HCT116 (cell line): ENCODE results near the gene THRB. TPM values are rescaled to one million over a fixed set of nuclear protein-coding genes. Genes with fewer than 3 reads are reported as not detected.

Experiments
- ATAC-seq: fragments of 200-7000 bp; cut with Tn5 transposase; 2 replicates; pipeline ENCODE4 v1.9.1; 2020; ENCODE audit warnings: mild to moderate bottlenecking, moderate library complexity
- BruUV-seq: library from RNA; stranded (reverse); fragments of 400-500 nt; replicated peaks from 2 replicates; lab custom pipeline; 2021; lab: Mats Ljungman, UMichigan
- CTCF ChIA-PET: fragments of 300-600 bp; sonication (Branson Sonifier 250); formaldehyde crosslinking; loops from one replicate; lab custom pipeline; 2021; ENCODE audit warnings: antibody characterized with exemption; lab: Charles Lee
- POLR2A ChIA-PET: fragments of 300-600, 350-600 bp; sonication (Branson Sonifier 250); formaldehyde crosslinking; loops from one replicate; lab custom pipeline; 2021; ENCODE audit warnings: antibody characterized with exemption; lab: Charles Lee
- RAD21 ChIA-PET, 2 experiments: fragments of 300-600 bp; sonication (Branson Sonifier 250); formaldehyde crosslinking; loops; one replicate each; lab custom pipeline; 2023; ENCODE audit warnings: low total read pairs in 2 of 2; ENCODE audit not compliant: uncharacterized antibody in 2 of 2, unreplicated experiment in 2 of 2, low non-redundant PET in 1 of 2; lab: Charles Lee
- DNase-seq: peaks from one replicate; pipeline ENCODE4 v3.0.0-alpha.2; 2010; ENCODE audit warnings: low read depth, low spot score
- H2AFZ ChIP-seq: fragments of 200-600 bp; shearing (Covaris generic), sonication (generic); 2 replicates; pipeline ENCODE4 v1.6.1; 2017; ENCODE audit warnings: low read depth, mixed run types, mixed read lengths, antibody characterized with exemption, low read length; ENCODE audit not compliant: poor library complexity, severe bottlenecking
- H3K27ac ChIP-seq: 2 replicates; pipeline ENCODE4 v1.5.1; 2012; ENCODE audit warnings: low read depth, low read length
- H3K27me3 ChIP-seq: fragments of 200-600 bp; sonication (generic); 2 replicates; pipeline ENCODE4 v1.6.1; 2016; ENCODE audit warnings: mixed run types, low read length, mixed read lengths; ENCODE audit not compliant: insufficient read depth
- H3K36me3 ChIP-seq, 2 experiments: fragments of 200-500 bp in 1 of 2; fragments of 200-600 bp in 1 of 2; sonication (Bioruptor generic) in 1 of 2; sonication (generic) in 1 of 2; 2 replicates each; pipeline versions ENCODE4 v1.5.1 to v1.6.1; 2014 to 2016; ENCODE audit warnings: low read length in 2 of 2, inconsistent platforms in 1 of 2, mixed read lengths in 1 of 2, mixed run types in 1 of 2; ENCODE audit not compliant: insufficient read depth in 2 of 2, control insufficient read depth in 1 of 2
- H3K4me1 ChIP-seq, 2 experiments: fragments of 200-600 bp in 1 of 2; sonication (generic) in 1 of 2; 2 replicates each; pipeline versions ENCODE4 v1.5.1 to v1.6.1; 2012 to 2017; ENCODE audit warnings: low read length in 2 of 2, inconsistent platforms in 1 of 2, mild to moderate bottlenecking in 1 of 2, mixed read lengths in 1 of 2, mixed run types in 1 of 2, moderate library complexity in 1 of 2; ENCODE audit not compliant: insufficient read depth in 2 of 2, control insufficient read depth in 1 of 2
- H3K4me2 ChIP-seq: fragments of 200-600 bp; sonication (generic); 2 replicates; pipeline ENCODE4 v1.6.1; 2017; ENCODE audit warnings: mixed run types, low read length, mixed read lengths
- H3K4me3 ChIP-seq, 2 experiments: fragments of 200-600 bp in 1 of 2; sonication (generic) in 1 of 2; replicated peaks in 1 of 2; 2 replicates each; pipeline ENCODE4 v1.5.1; 2011 to 2016; ENCODE audit warnings: low read length in 2 of 2, control low read depth in 1 of 2, low read depth in 1 of 2, mild to moderate bottlenecking in 1 of 2, mixed read lengths in 1 of 2, mixed run types in 1 of 2
- H3K79me2 ChIP-seq: fragments of 200-600 bp; sonication (generic); 2 replicates; pipeline ENCODE4 v1.6.1; 2017; ENCODE audit warnings: mild to moderate bottlenecking, mixed run types, low read length, moderate library complexity, mixed read lengths; ENCODE audit not compliant: insufficient read depth
- H3K9ac ChIP-seq: fragments of 200-600 bp; sonication (generic); 2 replicates; pipeline ENCODE4 v1.6.1; 2016; ENCODE audit warnings: low read length, mixed read lengths
- H3K9me2 ChIP-seq: fragments of 200-600 bp; sonication (generic), shearing (Covaris generic); 2 replicates; pipeline ENCODE4 v1.6.1; 2017; ENCODE audit warnings: mixed run types, mild to moderate bottlenecking, moderate library complexity; ENCODE audit not compliant: insufficient read depth
- H3K9me3 ChIP-seq, 2 experiments: fragments of 200-500 bp in 1 of 2; fragments of 200-600 bp in 1 of 2; sonication (Bioruptor generic) in 1 of 2; sonication (generic) in 1 of 2; 2 replicates each; pipeline ENCODE4 v1.6.1; 2014 to 2017; ENCODE audit warnings: low read length in 2 of 2, mixed read lengths in 2 of 2, inconsistent platforms in 1 of 2, low read depth in 1 of 2, mild to moderate bottlenecking in 1 of 2, mixed run types in 1 of 2, moderate library complexity in 1 of 2; ENCODE audit not compliant: control insufficient read depth in 1 of 2, insufficient read depth in 1 of 2
- H4K20me1 ChIP-seq: fragments of 200-600 bp; sonication (generic), shearing (Covaris generic); 2 replicates; pipeline ENCODE4 v1.6.1; 2017; ENCODE audit warnings: mixed run types, mild to moderate bottlenecking, moderate library complexity; ENCODE audit not compliant: insufficient read depth
- CBX3 ChIP-seq: IDR thresholded peaks from 2 replicates; pipeline ENCODE4 v1.6.1; 2012; ENCODE audit warnings: low read depth
- CEBPB ChIP-seq: IDR thresholded peaks from 2 replicates; pipeline ENCODE4 v1.6.1; 2012; ENCODE audit warnings: low read depth
- EGR1 ChIP-seq: IDR thresholded peaks from 2 replicates; pipeline ENCODE4 v1.6.1; 2012; ENCODE audit warnings: low read depth
- ELF1 ChIP-seq: IDR thresholded peaks from 2 replicates; pipeline ENCODE4 v1.6.1; 2012; ENCODE audit warnings: low read depth, borderline replicate concordance
- EZH2 ChIP-seq: fragments of 200-600 bp; sonication (generic); IDR thresholded peaks from 2 replicates; pipeline ENCODE4 v1.6.1; 2017; ENCODE audit warnings: antibody characterized with exemption, mixed run types
- EZH2phosphoT487 ChIP-seq: fragments of 200-600 bp; IDR thresholded peaks from 2 replicates; pipeline ENCODE4 v1.6.1; 2018; ENCODE audit warnings: antibody characterized with exemption, borderline replicate concordance
- FOSL1 ChIP-seq: IDR thresholded peaks from 2 replicates; pipeline ENCODE4 v1.6.1; 2012; ENCODE audit warnings: low read depth
- JUND ChIP-seq: IDR thresholded peaks from 2 replicates; pipeline ENCODE4 v1.6.1; 2012
- POLR2AphosphoS5 ChIP-seq: IDR thresholded peaks from 2 replicates; pipeline ENCODE4 v1.6.1; 2011; ENCODE audit warnings: mild to moderate bottlenecking, low read depth, low read length, moderate library complexity
- RAD21 ChIP-seq: IDR thresholded peaks from 2 replicates; pipeline ENCODE4 v1.6.1; 2012; ENCODE audit warnings: low read depth, mild to moderate bottlenecking
- SRF ChIP-seq: IDR thresholded peaks from 2 replicates; pipeline ENCODE4 v1.6.1; 2012; ENCODE audit warnings: low read depth
- TCF7L2 ChIP-seq: IDR thresholded peaks from 2 replicates; pipeline ENCODE4 v1.7.0; 2011; ENCODE audit warnings: borderline replicate concordance, inconsistent platforms; ENCODE audit not compliant: insufficient read depth, insufficient read length; ENCODE audit errors: extremely low read depth
- ZFX ChIP-seq: fragments of 450-650 bp; IDR thresholded peaks from 2 replicates; pipeline ENCODE4 v1.6.1; 2017
- intact Hi-C: fragments of 100-400 bp; cut with micrococcal nuclease; formaldehyde crosslinking; loops from 2 replicates; pipeline ENCODE4 v1.10.0; 2022
- total RNA-seq: library from RNA; stranded (reverse); gene quantifications from one replicate; pipeline ENCODE4 v1.2.1, GENCODE V29; 2021; ENCODE audit not compliant: unreplicated experiment
- TF ChIP-seq, protein P1 (sequence below): IDR thresholded peaks from 2 replicates; pipeline ENCODE4 v1.6.1; 2011; ENCODE audit warnings: mild to moderate bottlenecking, low read length, moderate library complexity; ENCODE audit not compliant: insufficient replicate concordance; ENCODE audit errors: extremely low read depth
- TF ChIP-seq, protein P2 (sequence below): IDR thresholded peaks from 2 replicates; pipeline ENCODE4 v1.6.1; 2012; ENCODE audit warnings: low read depth
- TF ChIP-seq, protein P3 (sequence below): IDR thresholded peaks from 2 replicates; pipeline ENCODE4 v1.6.1; 2012
- TF ChIP-seq, protein P4 (sequence below): IDR thresholded peaks from 2 replicates; pipeline ENCODE4 v1.6.1; 2012

THRB gene
- total RNA-seq, 1 experiment from 2014 or later: 2.5 TPM

DNA sequence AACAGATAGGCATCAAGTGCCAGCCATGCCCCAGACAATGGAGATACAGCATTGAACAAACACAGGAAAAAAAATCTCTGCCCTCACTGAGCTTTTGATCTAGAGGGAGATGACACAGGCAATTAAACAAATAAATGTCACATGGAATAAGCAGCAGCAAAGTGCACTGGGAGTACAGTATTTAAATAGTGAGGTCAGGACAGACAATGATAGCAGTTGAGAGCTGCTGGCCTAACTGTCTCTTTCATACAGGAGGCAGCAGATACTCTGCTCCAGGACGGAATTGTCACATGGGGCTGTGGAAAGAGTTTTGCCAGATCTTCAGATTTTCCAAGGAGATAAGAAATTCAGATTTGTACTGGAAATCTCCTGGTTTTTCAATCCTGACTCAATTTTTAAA lies 241.3 kb downstream of the THRB start:
- Histone ChIP-seq H4K20me1 (no peaks in the 10 kb centered on the region), H3K27me3 (no peaks in the 10 kb centered on the region), H2AFZ (no peak overlapping the region), H3K9me2 (no peaks in the 10 kb centered on the region), H3K79me2 (no peaks in the 10 kb centered on the region), H3K4me1 (no peaks in the 10 kb centered on the region), H3K4me2 (no peak overlapping the region), H3K36me3 (no peaks in the 10 kb centered on the region), H3K9ac (no peak overlapping the region), H3K9me3 (no peaks in the 10 kb centered on the region), H3K27ac (no peak overlapping the region), H3K4me3 (no peak overlapping the region)
- ChIA-PET POLR2A (no interaction called here), CTCF (no interaction called here), RAD21 (no interaction called here)
- ATAC-seq: no peak
- DNase-seq: no peak
- BruUV-seq: no TSS peak
- TF ChIP-seq CEBPB (no peak), POLR2AphosphoS5 (no peak), TCF7L2 (no peak)
- intact Hi-C loops: no loop called here

DNA sequence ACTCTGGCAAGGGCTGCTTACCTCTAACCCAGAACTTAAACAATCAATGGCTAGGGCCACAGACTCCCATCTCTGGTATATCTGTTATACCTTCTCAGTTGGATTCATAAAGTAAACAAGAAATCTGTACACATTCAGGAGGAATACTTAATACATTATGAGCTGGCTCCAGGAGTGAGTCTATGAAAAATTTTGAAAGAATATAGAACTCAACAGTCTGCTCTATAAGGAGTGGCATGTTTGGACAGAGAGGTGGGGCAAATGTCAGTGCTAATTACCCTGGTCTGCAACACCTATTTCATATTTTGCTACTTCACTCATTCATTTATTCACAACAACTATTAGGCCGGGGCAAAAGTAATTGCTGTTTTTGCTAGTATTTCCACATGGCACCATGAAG lies 245.1 kb downstream of the THRB start:
- Histone ChIP-seq H3K79me2 (no peaks in the 10 kb centered on the region), H3K4me3 (no peak overlapping the region), H3K9me3 (no peaks in the 10 kb centered on the region), H3K27ac (no peak overlapping the region), H3K27me3 (no peaks in the 10 kb centered on the region), H3K9ac (no peak overlapping the region), H3K4me1 (no peaks in the 10 kb centered on the region), H4K20me1 (no peaks in the 10 kb centered on the region), H3K9me2 (no peaks in the 10 kb centered on the region), H3K4me2 (no peak overlapping the region), H3K36me3 (no peaks in the 10 kb centered on the region), H2AFZ (no peak overlapping the region)
- intact Hi-C loops: no loop called here
- no peak for DNase-seq
- ChIA-PET POLR2A (no interaction called here), RAD21 (no interaction called here), CTCF (no interaction called here)
- ATAC-seq: no peak
- no TSS peak for BruUV-seq
- no peak for TF ChIP-seq FOSL1
- TF ChIP-seq CBX3: no peak
- no peak for TF ChIP-seq ELF1
- no peak for TF ChIP-seq POLR2AphosphoS5
- TF ChIP-seq EZH2phosphoT487: no peak
- no peak for TF ChIP-seq TCF7L2
- no peak for TF ChIP-seq RAD21
- TF ChIP-seq, protein P1, sequence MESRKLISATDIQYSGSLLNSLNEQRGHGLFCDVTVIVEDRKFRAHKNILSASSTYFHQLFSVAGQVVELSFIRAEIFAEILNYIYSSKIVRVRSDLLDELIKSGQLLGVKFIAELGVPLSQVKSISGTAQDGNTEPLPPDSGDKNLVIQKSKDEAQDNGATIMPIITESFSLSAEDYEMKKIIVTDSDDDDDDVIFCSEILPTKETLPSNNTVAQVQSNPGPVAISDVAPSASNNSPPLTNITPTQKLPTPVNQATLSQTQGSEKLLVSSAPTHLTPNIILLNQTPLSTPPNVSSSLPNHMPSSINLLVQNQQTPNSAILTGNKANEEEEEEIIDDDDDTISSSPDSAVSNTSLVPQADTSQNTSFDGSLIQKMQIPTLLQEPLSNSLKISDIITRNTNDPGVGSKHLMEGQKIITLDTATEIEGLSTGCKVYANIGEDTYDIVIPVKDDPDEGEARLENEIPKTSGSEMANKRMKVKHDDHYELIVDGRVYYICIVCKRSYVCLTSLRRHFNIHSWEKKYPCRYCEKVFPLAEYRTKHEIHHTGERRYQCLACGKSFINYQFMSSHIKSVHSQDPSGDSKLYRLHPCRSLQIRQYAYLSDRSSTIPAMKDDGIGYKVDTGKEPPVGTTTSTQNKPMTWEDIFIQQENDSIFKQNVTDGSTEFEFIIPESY: no peak
- TF ChIP-seq JUND: no peak
- TF ChIP-seq, protein P2, sequence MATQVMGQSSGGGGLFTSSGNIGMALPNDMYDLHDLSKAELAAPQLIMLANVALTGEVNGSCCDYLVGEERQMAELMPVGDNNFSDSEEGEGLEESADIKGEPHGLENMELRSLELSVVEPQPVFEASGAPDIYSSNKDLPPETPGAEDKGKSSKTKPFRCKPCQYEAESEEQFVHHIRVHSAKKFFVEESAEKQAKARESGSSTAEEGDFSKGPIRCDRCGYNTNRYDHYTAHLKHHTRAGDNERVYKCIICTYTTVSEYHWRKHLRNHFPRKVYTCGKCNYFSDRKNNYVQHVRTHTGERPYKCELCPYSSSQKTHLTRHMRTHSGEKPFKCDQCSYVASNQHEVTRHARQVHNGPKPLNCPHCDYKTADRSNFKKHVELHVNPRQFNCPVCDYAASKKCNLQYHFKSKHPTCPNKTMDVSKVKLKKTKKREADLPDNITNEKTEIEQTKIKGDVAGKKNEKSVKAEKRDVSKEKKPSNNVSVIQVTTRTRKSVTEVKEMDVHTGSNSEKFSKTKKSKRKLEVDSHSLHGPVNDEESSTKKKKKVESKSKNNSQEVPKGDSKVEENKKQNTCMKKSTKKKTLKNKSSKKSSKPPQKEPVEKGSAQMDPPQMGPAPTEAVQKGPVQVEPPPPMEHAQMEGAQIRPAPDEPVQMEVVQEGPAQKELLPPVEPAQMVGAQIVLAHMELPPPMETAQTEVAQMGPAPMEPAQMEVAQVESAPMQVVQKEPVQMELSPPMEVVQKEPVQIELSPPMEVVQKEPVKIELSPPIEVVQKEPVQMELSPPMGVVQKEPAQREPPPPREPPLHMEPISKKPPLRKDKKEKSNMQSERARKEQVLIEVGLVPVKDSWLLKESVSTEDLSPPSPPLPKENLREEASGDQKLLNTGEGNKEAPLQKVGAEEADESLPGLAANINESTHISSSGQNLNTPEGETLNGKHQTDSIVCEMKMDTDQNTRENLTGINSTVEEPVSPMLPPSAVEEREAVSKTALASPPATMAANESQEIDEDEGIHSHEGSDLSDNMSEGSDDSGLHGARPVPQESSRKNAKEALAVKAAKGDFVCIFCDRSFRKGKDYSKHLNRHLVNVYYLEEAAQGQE: no peak
- no peak for TF ChIP-seq ZFX
- TF ChIP-seq, protein P3, sequence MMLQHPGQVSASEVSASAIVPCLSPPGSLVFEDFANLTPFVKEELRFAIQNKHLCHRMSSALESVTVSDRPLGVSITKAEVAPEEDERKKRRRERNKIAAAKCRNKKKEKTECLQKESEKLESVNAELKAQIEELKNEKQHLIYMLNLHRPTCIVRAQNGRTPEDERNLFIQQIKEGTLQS: no peak
- TF ChIP-seq, protein P4, sequence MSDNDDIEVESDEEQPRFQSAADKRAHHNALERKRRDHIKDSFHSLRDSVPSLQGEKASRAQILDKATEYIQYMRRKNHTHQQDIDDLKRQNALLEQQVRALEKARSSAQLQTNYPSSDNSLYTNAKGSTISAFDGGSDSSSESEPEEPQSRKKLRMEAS: no peak
- TF ChIP-seq CEBPB: no peak
- TF ChIP-seq EZH2: no peak
- no peak for TF ChIP-seq SRF
- no peak for TF ChIP-seq EGR1
